Lower leg skin (tissue), 4 donors: ENCODE results near the gene NOS3. TPM values are rescaled to one million over a fixed set of nuclear protein-coding genes. Genes with fewer than 3 reads are reported as not detected.
A peak's percentile ranks its signal among the peaks of the same experiment; 100 is the strongest.

Experiments
- DNase-seq, 2 donors: peaks; one replicate each; pipeline ENCODE4 v3.0.0-alpha.2; 2019; ENCODE audit warnings: low spot score in 2 of 2
- H3K4me3 ChIP-seq: fragments of 200-600 bp; sonication (generic); 2 replicates; pipeline ENCODE4 v1.5.1; 2017; ENCODE audit warnings: mild to moderate bottlenecking, low read depth; ENCODE audit not compliant: poor library complexity, severe bottlenecking
- CTCF ChIP-seq, 3 donors: fragments of 450-650 bp; IDR thresholded peaks; one replicate each; pipeline ENCODE4 v1.5.1; 2016; ENCODE audit warnings: antibody characterized with exemption in 3 of 3, mild to moderate bottlenecking in 3 of 3, moderate library complexity in 2 of 3
- POLR2A ChIP-seq, 2 donors: fragments of 450-650 bp; IDR thresholded peaks; one replicate each; pipeline ENCODE4 v1.6.1; 2016 to 2017; ENCODE audit warnings: antibody characterized with exemption in 2 of 2, mild to moderate bottlenecking in 1 of 2, moderate library complexity in 1 of 2
- WGBS, 2 donors: methylation state at CpG; one replicate each; pipeline ENCODE4 v1.1.5; 2018; 5-methylcytosine and 5-hydroxymethylcytosine counted together
- intact Hi-C: fragments of 100-400 bp; cut with DNase I; formaldehyde crosslinking; loops from one replicate; pipeline ENCODE4 v1.15.0; 2023; ENCODE audit warnings: low total_unique reads
- total RNA-seq, 4 donors: library from RNA; depleted of rRNA; stranded (reverse); fragments of >200 nt; gene quantifications; one replicate each; pipeline ENCODE4 v1.1.0, GENCODE V29; 2016

The NOS3 gene
- total RNA-seq, 4 donors from 2014 or later = 4.0 to 8.9 (median 5.8) TPM

GRCh38 chr7:151028131-151028947 lies 37.5 kb downstream of the NOS3 start, which contains the start of gene ABCB8:
Gene ABCB8 (plus strand): TSS chr7:151028450. CDS start chr7:151028516, 66 bp downstream.
- intact Hi-C loops = loop anchor here (5.0 kb wide), 1 partner anchor 84 kb away; no protein-coding TSS in a partner anchor
- H3K4me3 ChIP-seq = peak within 1 kb of the TSS; percentile 51
- WGBS, 2 donors = 1% methylated on average over 38 to 53 of the region's 53 CpGs
- TF ChIP-seq CTCF (IDR thresholded peaks at IDR 0.05) (peak in 1 of 3 donors; percentile 10), POLR2A (IDR thresholded peaks at IDR 0.05) (no peak)
- peak; percentile 100 for DNase-seq

GRCh38 chr7:151028948-151029501 lies 38.2 kb downstream of the NOS3 start:
- WGBS, 2 donors = 38 to 45% methylated on average over 17 of the region's 17 CpGs
- intact Hi-C loops = loop anchor here (5.0 kb wide), 1 partner anchor 83 kb away; no protein-coding TSS in a partner anchor
- peak overlapping the region; percentile 51 for H3K4me3 ChIP-seq
- TF ChIP-seq POLR2A (IDR thresholded peaks at IDR 0.05) = no peak
- TF ChIP-seq CTCF (IDR thresholded peaks at IDR 0.05) = no peak
- no peak for DNase-seq

GRCh38 chr7:151031011-151031410 lies 40.2 kb downstream of the NOS3 start:
- TF ChIP-seq CTCF (IDR thresholded peaks at IDR 0.05) (no peak), POLR2A (IDR thresholded peaks at IDR 0.05) (no peak)
- no peak overlapping the region for H3K4me3 ChIP-seq
- intact Hi-C loops = no loop called here
- DNase-seq = no peak
- 92 to 95% methylated on average over 4 of the region's 4 CpGs for WGBS, 2 donors

GRCh38 chr7:151032936-151033863 lies 42.4 kb downstream of the NOS3 start:
- no peak for DNase-seq
- intact Hi-C loops = no loop called here
- H3K4me3 ChIP-seq = no peak overlapping the region
- 73 to 77% methylated on average over 16 to 17 of the region's 17 CpGs for WGBS, 2 donors
- TF ChIP-seq POLR2A (IDR thresholded peaks at IDR 0.05) (no peak), CTCF (IDR thresholded peaks at IDR 0.05) (no peak)

- intact Hi-C loops = no loop called here
- H3K4me3 ChIP-seq = no peak overlapping the region
- no peak for DNase-seq
- WGBS, 2 donors = 97% methylated on average over 5 of the region's 5 CpGs
- TF ChIP-seq POLR2A (IDR thresholded peaks at IDR 0.05) (no peak), CTCF (IDR thresholded peaks at IDR 0.05) (no peak)
These were observed 43.0 kb downstream of the NOS3 start for GRCh38 chr7:151033864-151034249.
